Measurements from ENCODE around the gene NEK5. TPM values are rescaled to one million over a fixed set of nuclear protein-coding genes. Genes with fewer than 3 reads are reported as not detected.

Gene NEK5
- total and polyA plus RNA-seq, 2 of the 8 experiments (the other 6 are each of a cell fraction or from before 2014, with no cell fraction given): 0.12 to 0.35 TPM

GRCh38 chr13:51993713-51994112, 135.2 kb downstream of the NEK5 start (continued):
- TF ChIP-seq KDM1A (IDR thresholded peaks at IDR 0.05; ENCODE audit: borderline replicate concordance, low read length) (no peak), BACH1 (IDR thresholded peaks at IDR 0.05; ENCODE audit: low read length) (no peak), SIRT6 (IDR thresholded peaks at IDR 0.05; ENCODE audit: low read length) (no peak), ATF3 (IDR thresholded peaks at IDR 0.05; ENCODE audit: insufficient read depth, low read depth, low read length) (no peak), CTCF (IDR thresholded peaks at IDR 0.05; ENCODE audit: control extremely low read depth in 1 of 3, insufficient read depth in 1 of 3, low read depth in 1 of 3, low read length in 3 of 3) (no peak), RXRA (IDR thresholded peaks at IDR 0.05; ENCODE audit: insufficient read depth, low read depth, low read length) (no peak)

Data from H1 (cell line).